B cell (primary cell): Measurements from ENCODE around the gene SIX5. TPM values are rescaled to one million over a fixed set of nuclear protein-coding genes. Genes with fewer than 3 reads are reported as not detected.

Experiments
- ATAC-seq: fragments of 200-7000 bp; cut with Tn5 transposase; one replicate; pipeline ENCODE4 v1.10.0; 2021; ENCODE audit warnings: low read depth, mild to moderate bottlenecking, moderate number of reproducible peaks, moderate library complexity
- CTCF ChIA-PET: fragments of 350-600 bp; sonication (Branson Sonifier 250); formaldehyde crosslinking; loops from one replicate; lab custom pipeline; 2021; ENCODE audit warnings: antibody characterized with exemption, inconsistent platforms; lab: Charles Lee
- POLR2A ChIA-PET: fragments of 350-600 bp; sonication (Branson Sonifier 250); formaldehyde crosslinking; loops from one replicate; lab custom pipeline; 2021; ENCODE audit warnings: antibody characterized with exemption; lab: Charles Lee
- DNase-seq: peaks from one replicate; pipeline ENCODE4 v3.0.0; 2013
- H2AFZ ChIP-seq: 2 replicates; pipeline ENCODE4 v1.6.1; 2012; ENCODE audit warnings: mild to moderate bottlenecking, low read depth, low read length; ENCODE audit not compliant: insufficient read depth, poor library complexity, severe bottlenecking
- H3K27ac ChIP-seq, 2 donors: 1 replicate in 1 of 2; 2 replicates in 1 of 2; pipeline ENCODE4 v1.5.1; 2012 to 2013; ENCODE audit warnings: low read length in 2 of 2, mild to moderate bottlenecking in 2 of 2, moderate library complexity in 1 of 2
- H3K27me3 ChIP-seq, 4 experiments: fragments of 200-600 bp in 1 of 4; sonication (generic) in 1 of 4; replicated peaks in 1 of 4; 1 replicate in 2 of 4; 2 replicates in 2 of 4; pipeline versions ENCODE4 v1.6.1 to v1.7.0; 2013 to 2016; ENCODE audit warnings: low read length in 3 of 4, mild to moderate bottlenecking in 2 of 4, mixed read lengths in 1 of 4, moderate library complexity in 1 of 4; ENCODE audit not compliant: insufficient read depth in 4 of 4, control insufficient read depth in 3 of 4; ENCODE audit errors: control extremely low read depth in 1 of 4
- H3K36me3 ChIP-seq, 2 experiments: replicated peaks in 1 of 2; 1 replicate in 1 of 2; 2 replicates in 1 of 2; pipeline versions ENCODE4 v1.6.1 to v1.7.1; 2013; ENCODE audit warnings: low read length in 1 of 2; ENCODE audit not compliant: insufficient read depth in 2 of 2, control insufficient read depth in 1 of 2; ENCODE audit errors: control extremely low read depth in 1 of 2, extremely low read depth in 1 of 2
- H3K4me1 ChIP-seq, 2 donors: fragments of 200-600 bp in 1 of 2; sonication (generic) in 1 of 2; 1 replicate in 1 of 2; 2 replicates in 1 of 2; pipeline versions ENCODE4 v1.5.1 to v1.6.1; 2013 to 2017; ENCODE audit warnings: low read length in 2 of 2; ENCODE audit not compliant: control insufficient read depth in 2 of 2, insufficient read depth in 2 of 2
- H3K4me2 ChIP-seq: replicated peaks from 2 replicates; pipeline ENCODE3; 2012; ENCODE audit warnings: mild to moderate bottlenecking, low read depth, low read length; ENCODE audit not compliant: poor library complexity, severe bottlenecking
- H3K4me3 ChIP-seq, 5 experiments: fragments of 200-600 bp in 1 of 5; sonication (generic) in 1 of 5; 1 replicate in 3 of 5; 2 replicates in 2 of 5; pipeline versions ENCODE4 v1.5.1 to v1.7.0; 2011 to 2016; ENCODE audit warnings: low read length in 4 of 5, mild to moderate bottlenecking in 4 of 5, low read depth in 2 of 5, control low read depth in 1 of 5, moderate library complexity in 1 of 5; ENCODE audit not compliant: insufficient read depth in 1 of 5; ENCODE audit errors: control extremely low read depth in 1 of 5, extremely low read depth in 1 of 5
- H3K79me2 ChIP-seq: fragments of 200-600 bp; sonication (generic); one replicate; pipeline ENCODE4 v1.6.0; 2016; ENCODE audit warnings: low read length; ENCODE audit not compliant: control insufficient read depth, insufficient read depth
- H3K9ac ChIP-seq: fragments of 200-600 bp; sonication (generic); 2 replicates; pipeline ENCODE4 v1.6.1; 2017; ENCODE audit warnings: mild to moderate bottlenecking, low read length, moderate library complexity
- H3K9me3 ChIP-seq, 3 donors: one replicate each; pipeline versions ENCODE4 v1.6.1 to v1.7.1; 2013; ENCODE audit warnings: low read length in 2 of 3; ENCODE audit not compliant: control insufficient read depth in 2 of 3, insufficient read depth in 1 of 3; ENCODE audit errors: control extremely low read depth in 1 of 3
- H4K20me1 ChIP-seq: 2 replicates; pipeline ENCODE4 v1.6.0; 2012; ENCODE audit warnings: mild to moderate bottlenecking, low read length; ENCODE audit not compliant: insufficient read depth, control insufficient read depth, poor library complexity, severe bottlenecking
- H3K27ac Mint-ChIP-seq: one replicate; pipeline ENCODE4 v1.8.0; 2021; ENCODE audit warnings: mixed read lengths
- H3K27me3 Mint-ChIP-seq: one replicate; pipeline ENCODE4 v1.8.0; 2021; ENCODE audit warnings: mixed read lengths
- H3K4me1 Mint-ChIP-seq: one replicate; pipeline ENCODE4 v1.8.0; 2021; ENCODE audit warnings: mixed read lengths
- H3K4me3 Mint-ChIP-seq: one replicate; pipeline ENCODE4 v1.8.0; 2021; ENCODE audit warnings: mixed read lengths
- H3K9me3 Mint-ChIP-seq: one replicate; pipeline ENCODE4 v1.8.0; 2022; ENCODE audit warnings: mixed read lengths; ENCODE audit not compliant: insufficient read depth
- EZH2 ChIP-seq: IDR thresholded peaks from 2 replicates; pipeline ENCODE4 v1.6.1; 2012; ENCODE audit warnings: borderline replicate concordance, low read depth, mild to moderate bottlenecking, moderate library complexity, low read length; ENCODE audit not compliant: insufficient read depth, poor library complexity, severe bottlenecking
- WGBS: methylation state at CpG from one replicate; pipeline ENCODE4 v1.1.5; 2013; ENCODE audit warnings: missing lambda C conversion rate; ENCODE audit not compliant: insufficient coverage; 5-methylcytosine and 5-hydroxymethylcytosine counted together
- intact Hi-C: fragments of 100-400 bp; cut with micrococcal nuclease; formaldehyde crosslinking; loops from one replicate; pipeline ENCODE4 v1.10.0; 2022
- polyA plus RNA-seq: library from polyadenylated mRNA; depleted of rRNA; stranded (reverse); fragments of >200 nt; gene quantifications from 2 replicates; pipeline ENCODE4 v1.2.3, GENCODE V29; 2012
- total RNA-seq, 2 donors: library from RNA; stranded (reverse); fragments of 120-200 nt in 1 of 2; gene quantifications; 1 replicate in 1 of 2; 2 replicates in 1 of 2; pipeline versions ENCODE4 v1.2.3 to v1.2.4, GENCODE V29; 2013 to 2022
- TF ChIP-seq, protein P1 (sequence below): fragments of 200-600 bp; IDR thresholded peaks from one replicate; pipeline ENCODE4 v1.8.0; 2022; ENCODE audit warnings: antibody characterized with exemption, mild to moderate bottlenecking

The SIX5 gene
- total and polyA plus RNA-seq, 2 donors (not counting 1 experiment from before 2014, with no cell fraction given): 1.4 to 2.1 TPM

DNA sequence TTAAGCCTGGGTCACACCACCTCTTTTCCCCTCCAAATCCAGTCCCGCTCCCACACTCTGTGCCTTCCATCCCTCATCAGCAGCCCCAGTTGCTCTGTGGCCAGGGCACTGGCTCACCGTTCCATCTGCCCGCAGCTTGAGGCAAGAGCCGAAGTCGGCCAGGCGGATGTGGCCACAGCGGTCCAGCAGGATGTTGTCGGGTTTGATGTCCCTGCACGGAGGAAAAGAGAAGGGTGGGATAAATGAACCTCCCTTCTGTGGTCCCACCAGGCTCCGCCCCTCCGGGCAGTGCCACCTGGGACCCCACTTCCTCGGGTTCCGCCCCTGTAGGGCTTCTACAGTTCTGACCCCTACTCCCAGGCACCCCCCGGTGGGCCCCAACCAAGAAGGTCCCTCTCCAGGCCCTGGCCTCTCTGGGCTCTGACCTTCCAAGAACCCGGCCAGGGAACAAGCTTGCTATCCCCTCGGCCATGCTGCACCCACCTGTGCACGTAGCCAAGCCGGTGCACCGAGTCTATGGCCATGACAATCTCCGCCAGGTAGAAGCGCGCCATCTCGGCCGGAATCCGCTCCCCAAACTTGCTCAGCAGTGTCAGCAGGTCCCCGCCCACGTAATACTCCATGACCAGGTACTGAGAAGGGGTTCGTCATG is 9.1 kb upstream of the SIX5 start:
- H3K4me3 ChIP-seq: no peak overlapping the region
- peaks cover 0 to 23% (median 2%) of the 10 kb centered on the region in 4 experiments for H3K27me3 ChIP-seq
- peaks cover 17 to 22% of the 10 kb centered on the region in 2 donors for H3K4me1 ChIP-seq
- no peak overlapping the region for H2AFZ ChIP-seq
- POLR2A ChIA-PET: no interaction called here
- Mint-ChIP-seq H3K4me3 (no peak overlapping the region), H3K27me3 (peaks cover 10% of the 10 kb centered on the region), H3K9me3 (no peaks in the 10 kb centered on the region), H3K27ac (no peak overlapping the region), H3K4me1 (peaks cover 24% of the 10 kb centered on the region)
- TF ChIP-seq, protein P1, sequence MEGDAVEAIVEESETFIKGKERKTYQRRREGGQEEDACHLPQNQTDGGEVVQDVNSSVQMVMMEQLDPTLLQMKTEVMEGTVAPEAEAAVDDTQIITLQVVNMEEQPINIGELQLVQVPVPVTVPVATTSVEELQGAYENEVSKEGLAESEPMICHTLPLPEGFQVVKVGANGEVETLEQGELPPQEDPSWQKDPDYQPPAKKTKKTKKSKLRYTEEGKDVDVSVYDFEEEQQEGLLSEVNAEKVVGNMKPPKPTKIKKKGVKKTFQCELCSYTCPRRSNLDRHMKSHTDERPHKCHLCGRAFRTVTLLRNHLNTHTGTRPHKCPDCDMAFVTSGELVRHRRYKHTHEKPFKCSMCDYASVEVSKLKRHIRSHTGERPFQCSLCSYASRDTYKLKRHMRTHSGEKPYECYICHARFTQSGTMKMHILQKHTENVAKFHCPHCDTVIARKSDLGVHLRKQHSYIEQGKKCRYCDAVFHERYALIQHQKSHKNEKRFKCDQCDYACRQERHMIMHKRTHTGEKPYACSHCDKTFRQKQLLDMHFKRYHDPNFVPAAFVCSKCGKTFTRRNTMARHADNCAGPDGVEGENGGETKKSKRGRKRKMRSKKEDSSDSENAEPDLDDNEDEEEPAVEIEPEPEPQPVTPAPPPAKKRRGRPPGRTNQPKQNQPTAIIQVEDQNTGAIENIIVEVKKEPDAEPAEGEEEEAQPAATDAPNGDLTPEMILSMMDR: no peak
- no peak for TF ChIP-seq EZH2
- peaks cover 54% of the 10 kb centered on the region for H4K20me1 ChIP-seq
- ATAC-seq: no peak
- WGBS: 98% methylated on average over 27 of the region's 28 CpGs
- intact Hi-C loops: no loop called here
- H3K9me3 ChIP-seq: peaks cover 0 to 4% (median 0%) of the 10 kb centered on the region in 3 donors
- no peak overlapping the region for H3K27ac ChIP-seq
- no peak for DNase-seq
- H3K79me2 ChIP-seq: no peaks in the 10 kb centered on the region
- peak overlapping the region; percentile 92 for H3K4me2 ChIP-seq
- peaks cover 0 to 11% of the 10 kb centered on the region in 2 experiments for H3K36me3 ChIP-seq
- CTCF ChIA-PET: no interaction called here
- no peak overlapping the region for H3K9ac ChIP-seq

DNA sequence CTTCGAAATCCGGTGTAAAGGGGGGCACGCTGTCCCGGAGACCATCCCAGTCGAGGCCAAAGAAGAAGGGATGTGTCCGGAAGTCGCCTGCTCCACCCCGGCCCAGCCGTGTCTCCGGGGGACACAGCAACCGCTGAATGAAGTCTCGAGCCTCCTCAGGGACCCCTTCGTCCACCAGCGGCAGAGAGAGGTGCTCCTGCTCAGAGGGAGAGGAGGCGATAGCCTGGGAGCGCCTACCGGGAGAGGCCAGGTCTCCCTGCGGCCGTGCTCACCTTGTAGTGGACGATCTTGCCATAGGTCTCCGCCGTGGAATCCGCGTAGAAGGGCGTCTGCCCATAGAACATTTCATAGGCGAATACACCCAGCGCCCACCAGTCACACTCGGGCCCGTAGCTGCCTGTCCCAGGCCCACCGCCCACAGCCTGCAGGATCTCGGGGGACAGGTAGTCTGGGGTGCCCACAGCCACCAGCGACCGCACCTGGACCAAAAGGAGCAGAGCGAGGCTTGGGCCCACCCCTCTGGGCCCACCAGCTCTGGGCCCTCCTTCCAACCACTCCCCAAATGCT is 8.4 kb upstream of the SIX5 start:
- Mint-ChIP-seq H3K27ac (no peak overlapping the region), H3K4me3 (no peak overlapping the region), H3K9me3 (no peaks in the 10 kb centered on the region), H3K4me1 (peaks cover 24% of the 10 kb centered on the region), H3K27me3 (peaks cover 10% of the 10 kb centered on the region)
- H3K27ac ChIP-seq: no peak overlapping the region
- POLR2A ChIA-PET: no interaction called here
- ATAC-seq: no peak
- H3K9ac ChIP-seq: no peak overlapping the region
- WGBS: 98% methylated on average over 34 of the region's 34 CpGs
- intact Hi-C loops: no loop called here
- peaks cover 0 to 11% of the 10 kb centered on the region in 2 experiments for H3K36me3 ChIP-seq
- H3K4me1 ChIP-seq: peaks cover 17 to 25% of the 10 kb centered on the region in 2 donors
- no peak overlapping the region for H3K4me2 ChIP-seq
- no peaks in the 10 kb centered on the region for H3K79me2 ChIP-seq
- CTCF ChIA-PET: interaction anchor here (1.2 kb wide), 1 partner anchor 39 kb away, joined by 5 read pairs; no protein-coding TSS in a partner anchor
- H3K9me3 ChIP-seq: peaks cover 0 to 4% (median 0%) of the 10 kb centered on the region in 3 donors
- no peak overlapping the region for H2AFZ ChIP-seq
- H3K4me3 ChIP-seq: no peak overlapping the region
- DNase-seq: no peak
- H4K20me1 ChIP-seq: peaks cover 52% of the 10 kb centered on the region
- no peak for TF ChIP-seq EZH2
- TF ChIP-seq, protein P1: no peak
- H3K27me3 ChIP-seq: peaks cover 0 to 23% (median 2%) of the 10 kb centered on the region in 4 experiments
